GM12878 (cell line): ENCODE results near the gene ANKS1A. TPM values are rescaled to one million over a fixed set of nuclear protein-coding genes. Genes with fewer than 3 reads are reported as not detected.

Source experiments
- ATAC-seq: fragments of 200-7000 bp; cut with Tn5 transposase; 3 replicates; pipeline ENCODE4 v1.9.1; 2020; ENCODE audit warnings: mild to moderate bottlenecking, moderate library complexity
- BruUV-seq: library from RNA; stranded (reverse); fragments of 400-500 nt; replicated peaks from 2 replicates; lab custom pipeline; 2021; lab: Mats Ljungman, UMichigan
- CTCF ChIA-PET: fragments of 300-600 bp; sonication (Branson Sonifier 250); formaldehyde crosslinking; extraction: SDS; loops from one replicate; lab custom pipeline; 2021; ENCODE audit warnings: inconsistent platforms; lab: Yijun Ruan, JAX
- POLR2A ChIA-PET: fragments of 350-600 bp; formaldehyde crosslinking; extraction: SDS; loops from one replicate; lab custom pipeline; 2021; ENCODE audit warnings: inconsistent platforms; lab: Charles Lee
- RAD21 ChIA-PET: fragments of 300-600 bp; sonication (Branson Sonifier 250); formaldehyde crosslinking; loops from one replicate; lab custom pipeline; 2023; ENCODE audit warnings: antibody characterized with exemption; ENCODE audit not compliant: unreplicated experiment; lab: Charles Lee
- SMC1A ChIA-PET: fragments of 300-600 bp; sonication (Branson Sonifier 250); formaldehyde crosslinking; loops from one replicate; lab custom pipeline; 2023; ENCODE audit not compliant: unreplicated experiment, uncharacterized antibody; lab: Charles Lee
- DNase-seq: peaks from one replicate; pipeline ENCODE4 v3.0.0-alpha.2; 2011; ENCODE audit warnings: low read depth, low spot score
- FAIRE-seq: peaks from 3 replicates; lab custom pipeline; 2011; peaks lifted over from hg19 to GRCh38; lab: Jason Lieb, UNC
- H2AFZ ChIP-seq: 2 replicates; pipeline ENCODE4 v1.6.0; 2011; ENCODE audit warnings: low read depth, low read length, control low read depth; ENCODE audit not compliant: control insufficient read depth
- H3K27ac ChIP-seq: 2 replicates; pipeline ENCODE4 v1.5.1; 2011; ENCODE audit warnings: control low read depth; ENCODE audit not compliant: control insufficient read depth, insufficient read depth
- H3K27me3 ChIP-seq, 2 experiments: replicated peaks in 1 of 2; 2 replicates each; pipeline versions ENCODE4 v1.6.0 to v1.6.1; 2011; ENCODE audit warnings: low read length in 1 of 2; ENCODE audit not compliant: control insufficient read depth in 2 of 2, insufficient read depth in 2 of 2
- H3K36me3 ChIP-seq, 2 experiments: 2 replicates each; pipeline ENCODE4 v1.5.1; 2011; ENCODE audit warnings: low read length in 1 of 2; ENCODE audit not compliant: control insufficient read depth in 2 of 2, insufficient read depth in 2 of 2
- H3K4me1 ChIP-seq: 2 replicates; pipeline ENCODE4 v1.6.1; 2011; ENCODE audit warnings: mild to moderate bottlenecking, low read length, moderate library complexity, mixed read lengths; ENCODE audit not compliant: control insufficient read depth, insufficient read depth
- H3K4me2 ChIP-seq: 2 replicates; pipeline ENCODE4 v1.6.0; 2011; ENCODE audit warnings: control low read depth; ENCODE audit not compliant: control insufficient read depth, insufficient read depth
- H3K4me3 ChIP-seq: fragments of 200-600 bp; sonication (generic); 2 replicates; pipeline ENCODE4 v1.5.1; 2016
- H3K79me2 ChIP-seq: 2 replicates; pipeline ENCODE4 v1.6.0; 2011; ENCODE audit warnings: low read length; ENCODE audit not compliant: control insufficient read depth, insufficient read depth
- H3K9ac ChIP-seq: 2 replicates; pipeline ENCODE4 v1.8.0; 2011; ENCODE audit warnings: low read length, control low read depth, mixed read lengths; ENCODE audit not compliant: control insufficient read depth, insufficient read depth
- H3K9me3 ChIP-seq: replicated peaks from 3 replicates; pipeline ENCODE4 v1.5.1; 2011; ENCODE audit warnings: mild to moderate bottlenecking, low read length; ENCODE audit not compliant: control insufficient read depth, insufficient read depth
- H4K20me1 ChIP-seq: 2 replicates; pipeline ENCODE4 v1.6.0; 2011; ENCODE audit not compliant: control insufficient read depth, insufficient read depth
- GABPA ChIP-seq: IDR thresholded peaks from 2 replicates; pipeline ENCODE4 v1.6.1; 2014; ENCODE audit warnings: antibody characterized with exemption, low read depth, mild to moderate bottlenecking, inconsistent platforms
- IKZF1 ChIP-seq: fragments of 450-650 bp; conservative IDR thresholded peaks from 2 replicates; pipeline ENCODE4 v1.6.1; 2017; ENCODE audit warnings: antibody characterized with exemption, mild to moderate bottlenecking
- MXI1 ChIP-seq: fragments of 150-350 bp; IDR thresholded peaks from 2 replicates; pipeline ENCODE4 v1.6.1; 2011; ENCODE audit warnings: low read depth, mild to moderate bottlenecking, inconsistent platforms, low read length, improper control_type of control experiment
- POLR2AphosphoS5 ChIP-seq: IDR thresholded peaks from 2 replicates; pipeline ENCODE4 v1.6.1; 2011; ENCODE audit warnings: mild to moderate bottlenecking, low read length, inconsistent platforms
- RB1 ChIP-seq: fragments of 450-650 bp; formaldehyde crosslinking; IDR thresholded peaks from 2 replicates; pipeline ENCODE4 v1.6.1; 2017; ENCODE audit warnings: mild to moderate bottlenecking, borderline replicate concordance
- RBBP5 ChIP-seq: fragments of 200-600 bp; sonication (generic); conservative IDR thresholded peaks from 2 replicates; pipeline ENCODE4 v1.6.1; 2016
- TCF7 ChIP-seq: IDR thresholded peaks from 2 replicates; pipeline ENCODE4 v1.6.1; 2014; ENCODE audit warnings: antibody characterized with exemption, borderline replicate concordance
- ZBED1 ChIP-seq: IDR thresholded peaks from 2 replicates; pipeline ENCODE4 v1.6.1; 2016; ENCODE audit warnings: borderline replicate concordance
- ZNF274 ChIP-seq: IDR thresholded peaks from one replicate; pipeline ENCODE4 v1.8.0; 2011; ENCODE audit not compliant: insufficient read length, insufficient read depth
- WGBS: methylation state at CpG from one replicate; pipeline ENCODE4 v1.1.6; 2016; ENCODE audit warnings: low lambda C conversion rate; ENCODE audit not compliant: insufficient replicate concordance, insufficient coverage; ENCODE audit errors: missing lambda C conversion rate; 5-methylcytosine and 5-hydroxymethylcytosine counted together
- in situ Hi-C: fragments of 300-500 bp; cut with MboI; formaldehyde crosslinking; loops from 9 replicates; pipeline ENCODE4 v1.14.3; 2018; ENCODE audit warnings: mixed read lengths
- intact Hi-C: fragments of 100-400 bp; cut with micrococcal nuclease; formaldehyde crosslinking; loops from one replicate; pipeline ENCODE4 v1.14.2; 2022; ENCODE audit not compliant: unreplicated experiment
- polyA plus RNA-seq, 11 experiments: library from polyadenylated mRNA; depleted of rRNA in 4 of 11; unstranded in 6 of 11; stranded (reverse) in 5 of 11; fragments of >200 nt; fragmentation: Nextera tagmentation in 4 of 11; fragmentation: Illumina TruSeq in 1 of 11; extraction: Ambion mirVana in 4 of 11; extraction: Trizol in 1 of 11; gene quantifications; 1 replicate in 1 of 11; 2 replicates in 10 of 11; pipeline versions ENCODE4 v1.2.1 to v1.2.3, GENCODE V29; 2011 to 2016; ENCODE audit warnings: inconsistent platforms in 2 of 11, missing spikeins in 2 of 11, low read depth in 1 of 11
- total RNA-seq, 4 experiments: library from RNA; depleted of rRNA in 3 of 4; stranded (reverse); fragments of >200 nt in 3 of 4; fragmentation: Illumina TruSeq in 1 of 4; extraction: Trizol in 1 of 4; gene quantifications; 2 replicates each; pipeline versions ENCODE4 v1.2.1 to v1.2.3, GENCODE V29; 2013 to 2021
- TF ChIP-seq, protein P1 (sequence below): fragments of 450-650 bp; IDR thresholded peaks from 2 replicates; pipeline ENCODE4 v1.6.1; 2017; ENCODE audit warnings: mild to moderate bottlenecking, low read depth, inconsistent platforms; ENCODE audit not compliant: poor library complexity, severe bottlenecking
- TF ChIP-seq, protein P2 (sequence below): fragments of 450-650 bp; IDR thresholded peaks from 2 replicates; pipeline ENCODE4 v1.6.1; 2017; ENCODE audit warnings: borderline replicate concordance
- TF ChIP-seq, protein P3 (sequence below): fragments of 450-650 bp; IDR thresholded peaks from 2 replicates; pipeline ENCODE4 v1.6.1; 2017; ENCODE audit warnings: low read depth, mild to moderate bottlenecking, moderate library complexity

The ANKS1A gene
- total and polyA plus RNA-seq, 10 of the 15 experiments (the other 5 are each of a cell fraction or from before 2014, with no cell fraction given) = 0.60 to 7.0 (median 3.0) TPM

DNA sequence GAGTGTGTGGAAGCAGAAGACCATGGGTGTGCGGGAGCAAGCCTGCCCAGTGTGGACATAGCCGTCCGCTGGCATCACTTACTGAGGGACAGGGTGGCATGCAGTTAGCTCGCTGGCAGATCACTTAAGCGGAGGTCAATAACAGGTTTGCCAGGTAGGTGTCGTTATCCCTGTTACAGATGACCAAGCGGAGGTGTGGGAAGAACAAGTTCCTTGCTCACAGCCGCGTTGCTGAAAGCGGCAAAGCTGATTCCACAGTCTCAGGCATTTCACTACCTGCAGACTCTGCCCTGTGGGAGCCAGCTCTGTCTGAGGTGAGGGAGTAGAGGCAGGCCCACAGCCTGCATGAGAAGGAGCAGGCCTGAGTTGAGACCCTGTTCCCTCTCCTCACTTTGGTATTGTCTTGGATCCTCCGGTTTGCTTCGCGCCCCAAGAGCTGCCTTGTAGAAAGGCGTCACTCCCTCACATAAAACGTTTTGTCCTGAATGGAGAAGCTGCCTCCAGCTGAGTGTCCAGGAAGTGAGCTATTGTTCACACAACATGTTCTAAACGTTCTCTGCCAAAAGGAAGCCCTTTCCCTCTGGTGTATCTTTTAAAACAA lies 155.2 kb downstream of the ANKS1A start:
- no peak for DNase-seq
- intact Hi-C loops (no loop called here), in situ Hi-C loops (no loop called here)
- TF ChIP-seq, protein P1, sequence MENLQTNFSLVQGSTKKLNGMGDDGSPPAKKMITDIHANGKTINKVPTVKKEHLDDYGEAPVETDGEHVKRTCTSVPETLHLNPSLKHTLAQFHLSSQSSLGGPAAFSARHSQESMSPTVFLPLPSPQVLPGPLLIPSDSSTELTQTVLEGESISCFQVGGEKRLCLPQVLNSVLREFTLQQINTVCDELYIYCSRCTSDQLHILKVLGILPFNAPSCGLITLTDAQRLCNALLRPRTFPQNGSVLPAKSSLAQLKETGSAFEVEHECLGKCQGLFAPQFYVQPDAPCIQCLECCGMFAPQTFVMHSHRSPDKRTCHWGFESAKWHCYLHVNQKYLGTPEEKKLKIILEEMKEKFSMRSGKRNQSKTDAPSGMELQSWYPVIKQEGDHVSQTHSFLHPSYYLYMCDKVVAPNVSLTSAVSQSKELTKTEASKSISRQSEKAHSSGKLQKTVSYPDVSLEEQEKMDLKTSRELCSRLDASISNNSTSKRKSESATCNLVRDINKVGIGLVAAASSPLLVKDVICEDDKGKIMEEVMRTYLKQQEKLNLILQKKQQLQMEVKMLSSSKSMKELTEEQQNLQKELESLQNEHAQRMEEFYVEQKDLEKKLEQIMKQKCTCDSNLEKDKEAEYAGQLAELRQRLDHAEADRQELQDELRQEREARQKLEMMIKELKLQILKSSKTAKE = no peak
- TF ChIP-seq ZNF274 = no peak
- no peak for TF ChIP-seq ZBED1
- no peak for TF ChIP-seq IKZF1
- no peak for TF ChIP-seq POLR2AphosphoS5
- TF ChIP-seq, protein P2, sequence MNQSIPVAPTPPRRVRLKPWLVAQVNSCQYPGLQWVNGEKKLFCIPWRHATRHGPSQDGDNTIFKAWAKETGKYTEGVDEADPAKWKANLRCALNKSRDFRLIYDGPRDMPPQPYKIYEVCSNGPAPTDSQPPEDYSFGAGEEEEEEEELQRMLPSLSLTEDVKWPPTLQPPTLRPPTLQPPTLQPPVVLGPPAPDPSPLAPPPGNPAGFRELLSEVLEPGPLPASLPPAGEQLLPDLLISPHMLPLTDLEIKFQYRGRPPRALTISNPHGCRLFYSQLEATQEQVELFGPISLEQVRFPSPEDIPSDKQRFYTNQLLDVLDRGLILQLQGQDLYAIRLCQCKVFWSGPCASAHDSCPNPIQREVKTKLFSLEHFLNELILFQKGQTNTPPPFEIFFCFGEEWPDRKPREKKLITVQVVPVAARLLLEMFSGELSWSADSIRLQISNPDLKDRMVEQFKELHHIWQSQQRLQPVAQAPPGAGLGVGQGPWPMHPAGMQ = no peak
- no peak for TF ChIP-seq RB1
- TF ChIP-seq RBBP5 = no peak
- no peak for TF ChIP-seq MXI1
- TF ChIP-seq, protein P3, sequence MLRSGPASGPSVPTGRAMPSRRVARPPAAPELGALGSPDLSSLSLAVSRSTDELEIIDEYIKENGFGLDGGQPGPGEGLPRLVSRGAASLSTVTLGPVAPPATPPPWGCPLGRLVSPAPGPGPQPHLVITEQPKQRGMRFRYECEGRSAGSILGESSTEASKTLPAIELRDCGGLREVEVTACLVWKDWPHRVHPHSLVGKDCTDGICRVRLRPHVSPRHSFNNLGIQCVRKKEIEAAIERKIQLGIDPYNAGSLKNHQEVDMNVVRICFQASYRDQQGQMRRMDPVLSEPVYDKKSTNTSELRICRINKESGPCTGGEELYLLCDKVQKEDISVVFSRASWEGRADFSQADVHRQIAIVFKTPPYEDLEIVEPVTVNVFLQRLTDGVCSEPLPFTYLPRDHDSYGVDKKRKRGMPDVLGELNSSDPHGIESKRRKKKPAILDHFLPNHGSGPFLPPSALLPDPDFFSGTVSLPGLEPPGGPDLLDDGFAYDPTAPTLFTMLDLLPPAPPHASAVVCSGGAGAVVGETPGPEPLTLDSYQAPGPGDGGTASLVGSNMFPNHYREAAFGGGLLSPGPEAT = no peak
- TF ChIP-seq GABPA = no peak
- TF ChIP-seq TCF7 = no peak
- POLR2A ChIA-PET = no interaction called here
- no peaks in the 10 kb centered on the region for H3K79me2 ChIP-seq
- no peak overlapping the region for H2AFZ ChIP-seq
- H3K4me2 ChIP-seq = no peak overlapping the region
- no peak overlapping the region for H3K4me3 ChIP-seq
- RAD21 ChIA-PET = no interaction called here
- 82% methylated on average over 16 of the region's 16 CpGs for WGBS
- SMC1A ChIA-PET = no interaction called here
- no peaks in the 10 kb centered on the region for H3K27me3 ChIP-seq
- ATAC-seq = no peak
- H3K9me3 ChIP-seq = no peaks in the 10 kb centered on the region
- CTCF ChIA-PET = no interaction called here
- BruUV-seq = no TSS peak
- 0 out of 2 replicates have a peak, but pooled peaks cover 3% of the 10 kb centered on the region for H3K4me1 ChIP-seq
- H3K9ac ChIP-seq = no peak overlapping the region
- H3K27ac ChIP-seq = no peak overlapping the region
- H4K20me1 ChIP-seq = no peaks in the 10 kb centered on the region
- no peak for FAIRE-seq
- H3K36me3 ChIP-seq = no peaks in the 10 kb centered on the region
